ENCODE measurements around the gene CEP68.
"Not testable (repeated sequence)": the region's sequence is repeated elsewhere in the genome, so short reads cannot be mapped to it uniquely, and the experiment has no call there.

The CEP68 gene

DNA sequence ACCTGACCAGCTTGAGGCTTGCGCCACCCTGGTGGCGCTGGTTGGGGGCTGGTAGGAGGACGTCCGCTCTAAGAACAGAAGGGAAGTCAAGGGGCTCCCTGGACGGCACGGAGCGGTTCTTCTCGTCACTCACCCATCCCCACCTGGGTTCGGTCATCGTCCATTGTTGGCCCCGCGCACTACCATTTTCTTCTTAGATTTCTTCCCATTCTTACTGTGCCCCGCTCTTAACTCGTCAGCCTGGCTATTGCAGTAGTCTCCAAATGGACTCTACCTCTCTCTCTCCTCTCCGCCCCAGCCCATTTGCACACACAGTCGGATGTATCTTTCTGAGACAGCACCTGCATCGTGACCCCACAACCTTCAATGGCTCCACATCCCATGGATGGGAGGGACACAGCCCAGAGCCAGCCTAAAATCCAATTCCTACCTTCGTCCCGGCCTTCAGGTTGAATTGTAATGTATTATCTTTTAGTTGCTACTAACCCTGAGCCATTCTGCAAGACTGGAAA is 74.5 kb downstream of the CEP68 start:
- Histone ChIP-seq H3K4me1 (ENCODE audit: control insufficient read depth, insufficient read depth, low read length) (no peaks in the 10 kb centered on the region), H3K27me3 (ENCODE audit: control insufficient read depth, insufficient read depth, low read length) (no peaks in the 10 kb centered on the region), H3K4me3 (ENCODE audit: low read length) (peak overlapping the region; percentile 48; the same call in 1 of the 2 replicates), H3K36me3 (ENCODE audit: control insufficient read depth, insufficient read depth, low read length) (no peaks in the 10 kb centered on the region), H3K27ac (ENCODE audit: low read length) (no peak overlapping the region), H3K9me3 (ENCODE audit: control insufficient read depth, insufficient read depth, low read length) (no peaks in the 10 kb centered on the region)
- WGBS (ENCODE audit: insufficient coverage, insufficient read length): no CpG with 5 or more reads among the region's 19 CpGs
- no peak for DNase-seq (ENCODE audit: low read depth, low spot score)

DNA sequence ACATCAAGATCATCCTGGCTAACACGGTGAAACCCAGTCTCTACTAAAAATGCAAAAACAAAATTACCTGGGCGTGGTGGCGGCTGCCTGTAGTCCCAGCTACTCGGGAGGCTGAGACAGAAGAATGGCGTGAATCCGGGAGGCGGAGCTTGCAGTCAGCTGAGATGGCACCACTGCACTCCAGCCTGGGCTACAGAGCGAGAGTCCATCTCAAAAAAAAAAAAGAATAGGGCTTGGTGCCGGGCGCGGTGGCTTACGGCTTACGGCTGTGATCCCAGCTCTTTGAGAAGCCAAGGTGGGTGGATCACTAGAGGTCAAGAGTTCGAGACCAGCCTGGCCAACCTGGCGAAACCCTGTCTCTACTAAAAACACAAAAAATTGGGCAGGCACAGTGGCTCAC is 76.7 kb downstream of the CEP68 start:
- not testable (repeated sequence) for H3K9me3 ChIP-seq (ENCODE audit: control insufficient read depth, insufficient read depth, low read length); H3K4me3 ChIP-seq (ENCODE audit: low read length); DNase-seq (ENCODE audit: low read depth, low spot score); H3K36me3 ChIP-seq (ENCODE audit: control insufficient read depth, insufficient read depth, low read length); H3K27me3 ChIP-seq (ENCODE audit: control insufficient read depth, insufficient read depth, low read length); H3K27ac ChIP-seq (ENCODE audit: low read length); H3K4me1 ChIP-seq (ENCODE audit: control insufficient read depth, insufficient read depth, low read length)
- no CpG with 5 or more reads among the region's 15 CpGs for WGBS (ENCODE audit: insufficient coverage, insufficient read length)

DNA sequence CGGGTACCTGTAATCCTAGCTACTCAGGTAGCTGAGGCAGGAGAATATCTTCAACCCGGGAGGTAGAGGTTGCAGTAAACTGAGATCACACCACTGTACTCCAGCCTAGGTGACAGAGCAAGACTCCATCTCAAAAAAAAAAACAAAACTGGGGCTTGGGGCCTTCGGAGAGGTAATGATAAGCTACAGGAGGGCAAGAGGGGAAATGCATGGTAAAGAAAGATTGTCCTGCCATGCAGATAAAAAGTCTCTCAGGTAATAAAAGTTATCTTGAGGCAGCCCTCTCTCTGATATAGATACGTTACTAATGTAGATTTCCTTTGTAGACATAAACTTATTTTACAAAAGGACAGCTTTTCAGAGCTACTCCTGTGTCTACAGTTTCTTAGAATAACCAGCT is 77.4 kb downstream of the CEP68 start:
- no CpG with 5 or more reads among the region's 4 CpGs for WGBS (ENCODE audit: insufficient coverage, insufficient read length)
- no peaks in the 10 kb centered on the region for H3K36me3 ChIP-seq (ENCODE audit: control insufficient read depth, insufficient read depth, low read length)
- no peaks in the 10 kb centered on the region for H3K9me3 ChIP-seq (ENCODE audit: control insufficient read depth, insufficient read depth, low read length)
- no peak overlapping the region for H3K4me3 ChIP-seq (ENCODE audit: low read length)
- H3K4me1 ChIP-seq (ENCODE audit: control insufficient read depth, insufficient read depth, low read length): no peaks in the 10 kb centered on the region
- H3K27me3 ChIP-seq (ENCODE audit: control insufficient read depth, insufficient read depth, low read length): no peaks in the 10 kb centered on the region
- no peak overlapping the region for H3K27ac ChIP-seq (ENCODE audit: low read length)
- no peak for DNase-seq (ENCODE audit: low read depth, low spot score)

DNA sequence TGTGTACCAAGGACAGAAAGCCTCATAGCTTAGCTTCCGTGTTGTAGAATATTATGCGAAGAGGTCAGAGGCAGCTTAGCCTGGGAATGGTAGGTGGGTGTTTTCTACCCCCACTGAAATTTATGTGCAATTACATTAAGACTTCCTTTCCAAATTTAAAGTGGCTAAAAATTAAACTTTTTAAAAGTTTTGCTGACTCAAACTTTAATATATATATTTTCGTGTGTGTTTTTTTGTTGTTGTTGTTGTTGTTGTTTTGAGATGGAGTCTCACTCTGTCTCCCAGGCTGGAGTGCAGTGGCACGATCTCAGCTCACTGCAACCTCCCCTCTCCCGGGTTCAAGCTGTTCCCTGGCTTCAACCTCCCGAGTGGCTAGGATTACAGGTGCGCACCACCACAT is 77.9 kb downstream of the CEP68 start:
- Histone ChIP-seq H3K9me3 (ENCODE audit: control insufficient read depth, insufficient read depth, low read length) (no peaks in the 10 kb centered on the region), H3K27ac (ENCODE audit: low read length) (no peak overlapping the region), H3K4me3 (ENCODE audit: low read length) (no peak overlapping the region), H3K4me1 (ENCODE audit: control insufficient read depth, insufficient read depth, low read length) (no peaks in the 10 kb centered on the region), H3K27me3 (ENCODE audit: control insufficient read depth, insufficient read depth, low read length) (no peaks in the 10 kb centered on the region), H3K36me3 (ENCODE audit: control insufficient read depth, insufficient read depth, low read length) (no peaks in the 10 kb centered on the region)
- no peak for DNase-seq (ENCODE audit: low read depth, low spot score)
- no CpG with 5 or more reads among the region's 7 CpGs for WGBS (ENCODE audit: insufficient coverage, insufficient read length)

DNA sequence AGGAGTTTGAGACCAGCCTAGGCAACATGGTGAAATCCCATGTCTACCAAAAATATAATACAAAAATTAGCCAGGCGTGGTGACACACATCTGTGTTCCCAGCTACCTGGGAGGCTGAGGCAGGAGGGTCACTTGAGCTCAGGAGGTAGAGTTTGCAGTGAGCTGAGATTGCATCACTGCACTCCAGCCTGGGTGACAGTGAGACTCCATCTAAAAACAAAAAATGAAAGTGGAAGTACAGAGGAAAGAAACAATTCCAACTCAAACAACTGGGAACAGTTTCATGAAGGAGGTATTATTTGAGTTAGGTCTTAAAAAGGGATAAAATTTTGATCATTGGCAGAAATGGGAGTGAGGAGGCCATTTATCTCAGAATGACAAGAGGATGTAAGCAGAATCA is 80.0 kb downstream of the CEP68 start:
- no CpG with 5 or more reads among the region's 1 CpG for WGBS (ENCODE audit: insufficient coverage, insufficient read length)
- H3K36me3 ChIP-seq (ENCODE audit: control insufficient read depth, insufficient read depth, low read length): no peaks in the 10 kb centered on the region
- H3K4me3 ChIP-seq (ENCODE audit: low read length): no peak overlapping the region
- no peaks in the 10 kb centered on the region for H3K9me3 ChIP-seq (ENCODE audit: control insufficient read depth, insufficient read depth, low read length)
- H3K27ac ChIP-seq (ENCODE audit: low read length): no peak overlapping the region
- H3K27me3 ChIP-seq (ENCODE audit: control insufficient read depth, insufficient read depth, low read length): no peaks in the 10 kb centered on the region
- H3K4me1 ChIP-seq (ENCODE audit: control insufficient read depth, insufficient read depth, low read length): no peaks in the 10 kb centered on the region
- no peak for DNase-seq (ENCODE audit: low read depth, low spot score)
